HG02798 (cell line): ENCODE data around the gene DUSP9.
"Not testable (repeated sequence)": the region's sequence is repeated elsewhere in the genome, so short reads cannot be mapped to it uniquely, and the experiment has no call there.

Source experiments
- ATAC-seq: cut with Tn5 transposase; IDR thresholded peaks from one replicate; pipeline ENCODE4 v1.9.1; 2021; ENCODE audit warnings: mild to moderate bottlenecking; ENCODE audit not compliant: unreplicated experiment, poor library complexity

DUSP9 gene

GRCh38 chrX:153670748-153671588, 24.0 kb downstream of the DUSP9 start:
- ATAC-seq: no peak

DNA sequence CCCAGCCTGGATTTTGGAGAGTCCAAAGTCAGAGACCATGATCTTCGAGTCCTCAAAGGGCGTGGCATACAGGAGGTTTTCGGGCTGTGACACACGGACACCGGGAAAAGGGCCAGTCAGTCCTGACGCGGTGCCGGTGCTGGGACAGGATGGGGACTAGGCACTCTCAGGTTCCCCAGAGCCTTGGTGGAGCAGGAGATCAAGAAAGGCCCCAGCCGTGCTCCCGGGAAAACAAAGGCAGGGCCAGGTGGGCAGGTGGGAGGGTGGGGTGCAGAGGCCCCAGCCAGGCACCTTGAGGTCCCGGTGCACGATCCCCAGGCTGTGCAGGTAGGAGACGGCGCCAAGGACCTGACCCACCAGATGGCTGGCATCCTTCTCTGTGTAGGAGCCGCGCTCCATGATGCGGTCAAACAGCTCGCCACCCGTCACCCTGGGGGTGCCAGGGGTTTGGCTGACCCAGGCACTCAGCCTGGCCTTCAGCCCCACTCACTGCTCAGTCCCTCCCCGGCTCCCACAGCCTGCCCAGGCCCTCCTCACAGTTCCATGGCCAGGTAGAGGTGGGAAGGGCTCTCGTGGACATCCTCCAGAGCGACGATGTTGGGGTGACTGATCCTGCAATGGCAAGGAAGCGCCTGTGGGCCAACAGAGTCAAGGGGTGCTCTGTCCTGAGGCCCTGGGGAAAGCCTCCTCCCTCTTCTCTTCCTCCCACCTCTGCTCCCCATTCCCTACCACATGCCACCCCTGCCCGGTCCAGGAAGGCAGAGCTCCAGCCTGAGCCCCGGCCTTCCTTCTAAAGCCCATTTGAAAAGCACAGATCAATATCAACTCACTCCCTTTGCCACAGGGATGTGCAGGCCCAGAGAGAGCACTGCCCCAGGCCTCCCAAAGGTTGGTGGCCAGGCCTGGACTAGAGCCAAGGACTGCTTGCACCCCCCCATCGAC, 24.9 kb downstream of the DUSP9 start:
- no peak for ATAC-seq

- ATAC-seq: no peak
These were observed 25.8 kb downstream of the DUSP9 start for GRCh38 chrX:153672531-153673427.

GRCh38 chrX:153673428-153674218, 26.6 kb downstream of the DUSP9 start, which contains the start of gene PNCK:
PNCK (minus strand) TSS chrX:153673813; CDS start chrX:153673076, 737 bp downstream.
- no peak for ATAC-seq

GRCh38 chrX:153674219-153674851, 27.3 kb downstream of the DUSP9 start:
- ATAC-seq: no peak

GRCh38 chrX:153681175-153681574, 34.2 kb downstream of the DUSP9 start:
- no peak for ATAC-seq

GRCh38 chrX:153683486-153683885, 36.5 kb downstream of the DUSP9 start:
- not testable (repeated sequence) for ATAC-seq

DNA sequence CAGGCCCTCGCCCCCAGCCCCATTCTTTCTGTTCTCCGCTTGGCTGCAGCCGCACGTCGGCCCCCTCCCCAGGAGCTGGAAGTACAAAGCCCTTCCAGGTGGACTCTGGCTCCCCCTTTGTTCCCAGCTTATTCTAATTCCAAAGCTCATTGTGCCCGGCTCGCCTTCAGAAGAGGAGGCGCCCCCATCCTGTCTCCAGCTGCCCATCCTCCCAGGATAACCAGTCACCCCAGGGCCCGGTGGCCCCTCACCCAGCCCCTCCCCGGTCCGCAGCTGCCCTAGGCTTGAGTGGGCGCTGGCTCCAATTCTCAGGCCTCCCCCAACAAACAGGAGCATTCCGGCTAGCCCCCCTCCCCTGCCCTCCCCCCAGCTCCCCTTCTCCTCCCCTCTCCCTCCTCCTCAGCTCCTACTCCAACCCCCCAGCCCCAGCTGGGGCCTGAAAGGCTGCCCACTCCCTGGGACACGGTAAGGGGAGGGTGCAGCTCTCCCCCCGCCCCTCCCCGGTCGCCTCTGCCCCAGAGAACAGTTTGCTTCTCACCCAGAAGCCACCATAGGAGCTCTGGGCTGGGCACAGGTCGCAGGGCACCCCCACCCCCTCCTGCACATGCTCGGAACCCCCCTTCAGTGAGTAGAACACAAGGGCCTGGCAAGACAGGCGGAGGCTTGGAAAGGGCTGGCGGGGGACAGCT, 37.6 kb downstream of the DUSP9 start:
- no peak for ATAC-seq

- no peak for ATAC-seq
These were observed 38.1 kb downstream of the DUSP9 start for GRCh38 chrX:153685156-153685536.

DNA sequence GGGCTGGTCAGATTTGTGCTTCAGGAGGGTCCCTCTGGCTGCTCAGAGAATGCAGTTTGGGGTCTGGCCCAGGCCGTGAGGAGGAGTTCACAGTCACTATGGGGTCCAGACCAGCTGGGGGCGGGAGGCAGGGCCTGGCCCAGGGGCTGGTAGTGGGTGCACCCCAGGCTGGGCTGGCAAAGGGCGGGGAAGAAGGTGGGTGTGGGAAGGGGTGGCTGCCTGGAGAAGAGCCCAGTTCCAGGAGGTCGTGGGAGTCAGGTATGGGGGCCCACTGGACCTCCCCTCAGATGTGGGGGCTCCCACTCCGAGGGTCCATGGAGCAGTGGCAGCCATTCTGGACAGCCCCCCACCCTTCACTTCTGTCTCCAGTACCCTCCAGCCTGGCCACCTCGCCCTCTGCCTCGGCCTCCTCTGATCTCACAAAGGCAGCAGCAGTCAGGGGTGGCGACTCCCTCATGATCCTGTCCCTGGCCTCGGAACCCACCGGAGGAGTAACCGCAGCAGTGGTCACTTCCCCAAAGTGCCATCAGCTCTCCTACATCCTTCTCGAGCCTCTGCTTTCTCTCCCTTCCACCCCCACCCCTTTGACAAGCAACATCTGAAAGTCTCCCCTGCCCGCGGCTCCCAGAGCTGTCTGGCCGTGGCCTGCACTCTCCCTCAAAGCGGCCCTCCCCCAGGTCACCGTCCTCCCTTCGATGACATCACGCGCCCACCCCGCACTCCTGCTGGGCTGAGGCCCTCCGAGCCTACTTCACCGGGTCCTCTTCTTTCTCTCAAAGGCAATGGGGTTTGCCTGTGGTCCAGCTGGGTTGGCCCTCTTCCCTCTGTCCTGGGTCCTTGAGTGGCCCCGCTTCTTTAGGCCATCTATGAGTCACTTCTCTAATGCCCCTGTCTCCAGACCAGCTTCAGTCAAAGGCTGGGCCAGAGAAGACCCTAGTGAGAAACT, 39.0 kb downstream of the DUSP9 start:
- ATAC-seq: no peak

DNA sequence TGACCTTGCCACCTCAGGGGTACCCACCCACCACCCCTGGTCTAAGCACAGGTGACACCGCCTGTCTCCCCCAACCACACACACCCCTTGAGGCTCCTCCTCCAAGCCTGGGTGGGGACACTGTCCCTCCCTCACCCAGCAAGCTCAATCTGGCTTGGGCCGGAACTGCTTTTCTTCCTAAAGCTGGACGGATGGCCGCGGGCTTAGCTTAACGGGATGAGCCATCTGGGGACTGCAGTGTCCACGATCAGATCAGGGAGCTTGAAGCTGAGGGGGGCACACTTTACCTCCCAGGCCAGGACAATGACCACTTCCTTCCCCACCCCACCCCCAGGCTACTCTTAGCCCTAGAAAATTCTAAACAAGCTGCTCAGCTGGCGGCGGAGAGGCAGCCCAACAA, 39.7 kb downstream of the DUSP9 start:
- no peak for ATAC-seq

GRCh38 chrX:153687121-153688039, 40.4 kb downstream of the DUSP9 start, which contains the start of gene SLC6A8:
SLC6A8 (plus strand) TSS chrX:153687926; CDS start chrX:153688575, 649 bp downstream.
- ATAC-seq: no peak

GRCh38 chrX:153688071-153688470, 41.1 kb downstream of the DUSP9 start:
- ATAC-seq: no peak

- ATAC-seq: no peak
These were observed 41.5 kb downstream of the DUSP9 start for GRCh38 chrX:153688506-153688905.

DNA sequence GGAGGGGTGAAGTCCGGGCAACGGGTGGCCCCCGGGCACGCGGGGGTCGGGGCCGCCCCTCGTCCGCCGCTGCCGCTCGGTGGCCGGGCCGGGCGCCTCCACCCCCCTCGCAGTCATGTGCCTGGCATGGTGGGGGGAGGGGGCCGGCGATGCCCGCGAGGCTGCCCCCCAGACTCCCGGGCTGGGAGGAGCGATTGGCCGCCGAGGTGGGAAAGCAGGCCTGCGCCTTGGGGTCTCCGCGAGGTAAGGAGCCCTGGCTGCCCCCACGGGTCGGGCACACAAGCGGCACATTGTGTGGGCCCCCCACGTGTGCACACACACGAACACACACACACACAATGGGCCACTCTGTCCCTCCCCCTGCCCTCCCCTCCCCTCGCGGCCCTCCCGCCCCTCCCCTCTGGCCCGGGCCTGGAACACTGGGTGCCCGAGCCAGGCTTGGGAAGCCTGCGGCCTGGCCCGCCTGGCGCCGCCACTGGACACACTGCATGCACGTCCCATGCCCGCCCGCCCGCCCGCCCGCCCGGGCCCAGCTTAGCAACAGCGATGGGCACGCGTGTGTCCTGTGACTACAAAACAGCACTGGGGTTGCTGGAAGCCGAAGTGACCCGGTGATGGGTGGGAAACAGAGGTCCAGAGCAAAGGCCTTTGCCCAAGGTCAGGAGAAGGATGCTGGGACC, 42.0 kb downstream of the DUSP9 start:
- no peak for ATAC-seq
